GM18520 (cell line): ENCODE data around the gene POGK.
A peak's percentile ranks its signal among the peaks of the same experiment; 100 is the strongest.
"Not testable (repeated sequence)": the region's sequence is repeated elsewhere in the genome, so short reads cannot be mapped to it uniquely, and the experiment has no call there.

ENCODE experiments used
- ATAC-seq: cut with Tn5 transposase; IDR thresholded peaks from one replicate; pipeline ENCODE4 v1.9.1; 2021; ENCODE audit not compliant: unreplicated experiment

Gene POGK

DNA sequence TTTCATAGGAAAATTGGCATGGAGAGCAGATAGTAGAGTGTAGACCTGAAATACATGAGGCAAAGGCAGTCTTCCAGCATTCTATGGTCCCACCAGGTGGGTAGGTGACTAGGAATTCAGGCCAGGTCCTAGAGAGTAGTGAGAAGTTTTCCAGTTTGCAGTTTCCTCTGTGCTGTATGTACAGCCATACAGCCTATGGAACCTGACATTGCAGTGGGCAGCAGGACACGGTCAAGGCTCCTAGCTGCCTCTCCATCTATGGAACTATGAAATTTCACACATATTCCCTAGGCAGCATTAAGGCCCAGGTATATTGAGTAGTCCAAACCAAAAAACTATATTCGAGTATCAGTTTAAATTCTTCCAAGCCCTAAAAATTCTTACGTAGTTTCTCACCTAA, 16.3 kb downstream of the POGK start:
- ATAC-seq = no peak

DNA sequence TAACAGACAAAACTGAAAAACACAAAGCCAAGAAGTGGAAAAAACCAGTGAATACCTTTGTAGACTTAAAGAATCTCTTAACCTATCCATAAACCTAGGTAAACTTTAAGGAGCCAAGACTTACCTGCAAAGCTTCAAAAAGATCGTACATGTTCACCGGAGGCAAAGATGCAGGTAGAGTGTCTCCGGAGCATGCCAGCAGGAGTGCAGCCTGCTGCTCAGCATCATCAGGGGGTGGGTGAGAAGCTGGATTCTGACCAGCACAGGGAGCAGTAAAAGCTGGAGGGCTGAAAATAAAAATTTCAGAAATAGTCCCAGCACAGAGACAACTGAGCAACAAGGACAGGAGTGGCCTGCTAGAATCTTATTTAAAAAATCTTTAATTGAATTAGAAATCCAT, 18.7 kb downstream of the POGK start:
- no peak for ATAC-seq

DNA sequence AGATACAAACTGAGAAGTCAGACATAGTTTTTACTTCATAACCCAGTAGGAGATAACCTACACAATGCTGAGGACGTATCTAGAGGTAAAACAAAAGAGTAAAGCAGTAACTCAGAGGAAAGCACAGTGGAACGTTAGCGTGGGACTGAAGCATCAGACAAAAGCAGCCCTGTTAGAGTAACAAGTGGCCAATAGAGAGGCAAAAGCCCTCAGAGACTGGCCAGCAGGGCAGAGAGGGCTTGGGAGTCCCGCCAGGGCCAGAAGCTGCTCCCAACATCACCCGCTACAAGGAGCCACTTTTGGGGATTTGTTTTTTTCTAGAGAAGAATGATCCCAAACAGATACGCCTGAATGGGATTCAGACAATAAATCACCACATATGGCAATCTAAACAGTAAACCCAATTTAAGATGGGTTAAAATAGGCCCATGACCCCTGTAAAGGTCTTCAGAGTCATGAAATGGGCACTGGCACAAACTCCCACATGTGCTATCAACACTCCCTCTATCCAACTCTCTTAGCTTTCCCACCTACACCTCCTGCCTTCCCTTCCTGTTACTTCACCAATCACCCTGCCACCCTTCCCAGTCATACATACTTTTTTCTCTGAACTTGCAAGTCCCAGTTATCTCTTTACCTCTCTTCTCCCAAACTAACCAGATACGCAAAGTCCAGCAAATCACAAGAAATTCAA, 19.6 kb downstream of the POGK start:
- ATAC-seq = no peak

DNA sequence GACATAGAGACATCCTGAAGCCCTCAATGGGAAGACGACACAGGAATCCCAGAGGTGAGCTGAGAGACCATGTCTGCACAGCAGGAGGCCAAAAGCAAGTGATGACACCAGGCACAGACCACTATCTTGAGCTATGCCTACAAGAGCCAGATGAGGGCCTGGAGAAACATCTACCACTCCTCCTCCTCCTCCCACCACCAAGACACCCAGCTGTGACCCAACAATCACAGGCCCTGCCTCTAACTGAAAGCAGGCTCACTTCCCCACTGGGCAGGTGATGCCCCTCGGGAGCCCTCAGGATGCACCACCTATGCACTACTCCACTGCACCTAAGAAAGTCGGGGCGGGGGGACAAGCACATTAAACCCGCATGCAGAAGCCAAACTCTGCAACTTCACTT, 20.3 kb downstream of the POGK start:
- ATAC-seq = no peak

DNA sequence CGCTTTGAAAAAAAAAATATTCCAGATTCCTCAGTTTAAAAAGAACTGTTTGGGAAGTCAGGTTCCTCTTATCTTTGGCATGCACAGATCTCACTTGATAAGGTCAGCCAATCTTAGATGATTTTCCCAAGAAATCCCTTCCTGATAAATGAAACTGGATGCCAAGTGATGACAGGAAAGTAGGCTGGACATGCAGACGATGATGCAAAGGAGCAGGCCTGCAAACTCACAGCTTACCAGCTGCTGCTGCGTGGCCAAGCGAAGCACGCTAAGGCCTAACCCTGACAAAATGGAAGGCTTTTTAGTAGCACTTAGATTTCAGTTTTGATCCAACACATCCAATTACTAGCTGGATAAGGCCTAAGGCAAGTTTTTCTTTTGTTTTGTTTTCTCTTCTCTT, 26.7 kb downstream of the POGK start:
- no peak for ATAC-seq

DNA sequence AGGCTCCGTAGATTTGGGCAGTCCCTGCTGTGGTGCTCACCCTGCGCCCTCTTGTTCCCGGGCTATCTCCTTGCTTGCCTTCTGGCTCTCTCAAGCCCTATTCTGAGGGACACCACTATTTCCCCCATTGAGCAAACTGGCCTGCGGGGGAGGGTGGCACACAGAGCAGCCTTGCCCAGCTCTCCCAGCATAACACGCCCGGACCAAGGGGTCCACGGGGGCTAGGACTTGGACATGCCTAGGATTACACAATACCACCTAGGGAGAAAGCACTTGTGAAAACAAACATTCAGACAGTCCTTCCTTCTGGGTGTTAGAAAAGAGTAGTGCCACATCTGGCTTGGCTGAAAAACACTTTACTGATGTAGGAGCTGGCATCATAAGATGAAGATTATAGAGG, 29.4 kb downstream of the POGK start:
- ATAC-seq = no peak

DNA sequence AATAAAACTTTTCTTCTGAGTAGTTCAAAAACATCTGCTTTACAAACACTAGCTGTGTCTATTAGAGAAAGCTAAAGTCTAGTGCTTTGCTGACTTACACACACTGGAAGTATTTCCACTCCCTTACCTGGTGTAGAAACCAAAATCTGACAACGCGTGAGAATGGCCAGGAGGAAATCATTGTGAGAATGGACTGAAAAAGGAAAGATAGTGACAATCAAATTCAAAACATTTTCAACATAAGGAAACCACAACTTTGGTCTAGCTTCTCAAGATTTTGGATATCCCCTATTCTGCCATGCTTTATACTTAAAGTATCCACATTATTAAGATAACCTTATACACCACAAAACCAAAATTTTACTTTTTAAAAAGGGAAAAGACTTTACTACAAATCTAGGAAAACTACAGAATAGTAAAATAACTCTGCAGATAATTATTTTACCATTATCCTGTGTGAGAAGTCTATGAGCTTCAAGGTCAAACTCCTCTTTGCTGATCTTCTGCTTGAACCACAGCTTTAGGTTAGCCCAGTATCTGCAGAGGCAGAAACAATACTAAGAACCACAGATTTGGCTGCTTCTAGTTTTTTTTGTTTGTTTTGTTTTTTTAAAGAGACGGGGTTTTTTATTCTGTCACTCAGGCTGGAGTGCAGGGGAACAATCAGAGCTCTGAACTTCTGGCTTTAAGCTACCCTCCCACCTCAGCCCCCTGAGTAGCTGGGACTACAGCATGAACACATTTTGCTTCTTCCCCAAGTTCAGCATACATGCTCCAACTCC, 30.2 kb downstream of the POGK start:
- no peak for ATAC-seq

DNA sequence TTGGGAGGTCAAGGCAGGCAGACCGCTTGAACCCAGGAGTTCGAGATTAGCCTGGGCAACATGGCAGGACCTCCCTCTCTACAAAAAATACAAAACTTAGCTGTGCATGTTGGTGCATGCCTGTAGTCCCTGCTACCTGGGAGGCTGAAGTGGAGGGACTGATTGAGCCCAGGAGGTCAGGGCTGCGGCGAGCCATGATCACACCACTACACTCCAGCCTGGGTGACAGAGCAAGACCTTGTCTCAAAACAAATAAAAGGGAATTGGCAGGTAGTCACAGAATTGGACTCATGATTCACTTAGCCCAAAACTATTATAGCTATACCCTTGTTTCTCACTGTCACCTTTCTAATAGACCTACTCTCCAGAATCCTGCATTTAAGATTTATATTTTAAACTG, 31.3 kb downstream of the POGK start:
- ATAC-seq = no peak

DNA sequence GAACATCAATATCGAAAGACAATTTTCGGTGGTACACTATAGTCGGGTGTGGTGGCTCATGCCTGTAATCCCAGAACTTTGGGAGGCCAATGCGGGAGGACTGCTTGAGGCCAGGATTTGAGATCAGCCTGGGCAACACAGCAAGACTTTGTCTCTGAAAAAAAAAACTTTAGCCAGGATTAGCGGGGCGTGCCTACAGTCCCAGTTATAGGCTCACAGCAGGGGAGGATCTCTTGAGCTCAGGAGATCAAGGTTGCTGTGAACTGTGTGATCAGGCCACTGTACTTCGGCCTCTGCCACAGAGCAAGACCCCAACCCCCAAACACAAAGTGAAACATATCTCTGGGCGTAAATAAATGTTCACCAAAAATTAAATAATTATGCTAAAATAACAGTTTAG, 35.2 kb downstream of the POGK start:
- no peak for ATAC-seq

DNA sequence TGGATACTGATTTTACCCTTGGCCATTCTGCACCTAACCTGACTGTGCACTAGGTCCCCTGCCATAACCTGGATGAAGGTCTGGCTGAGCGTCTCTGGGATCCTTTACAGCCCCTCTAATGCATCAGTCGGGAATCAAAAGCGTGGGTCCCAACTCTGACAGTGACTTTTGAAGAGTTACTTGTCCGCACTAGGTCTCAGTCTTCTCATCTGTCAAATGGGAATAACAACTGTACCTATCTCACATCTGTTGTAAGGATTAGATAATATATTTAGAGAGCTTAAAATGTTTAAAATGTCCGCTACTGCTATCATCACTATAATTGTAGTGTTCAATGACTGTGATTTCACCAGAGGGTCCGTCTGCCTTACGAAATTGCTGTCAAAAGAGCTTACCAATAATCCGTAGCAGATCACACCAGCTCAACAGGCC, 36.0 kb downstream of the POGK start:
- no peak for ATAC-seq

DNA sequence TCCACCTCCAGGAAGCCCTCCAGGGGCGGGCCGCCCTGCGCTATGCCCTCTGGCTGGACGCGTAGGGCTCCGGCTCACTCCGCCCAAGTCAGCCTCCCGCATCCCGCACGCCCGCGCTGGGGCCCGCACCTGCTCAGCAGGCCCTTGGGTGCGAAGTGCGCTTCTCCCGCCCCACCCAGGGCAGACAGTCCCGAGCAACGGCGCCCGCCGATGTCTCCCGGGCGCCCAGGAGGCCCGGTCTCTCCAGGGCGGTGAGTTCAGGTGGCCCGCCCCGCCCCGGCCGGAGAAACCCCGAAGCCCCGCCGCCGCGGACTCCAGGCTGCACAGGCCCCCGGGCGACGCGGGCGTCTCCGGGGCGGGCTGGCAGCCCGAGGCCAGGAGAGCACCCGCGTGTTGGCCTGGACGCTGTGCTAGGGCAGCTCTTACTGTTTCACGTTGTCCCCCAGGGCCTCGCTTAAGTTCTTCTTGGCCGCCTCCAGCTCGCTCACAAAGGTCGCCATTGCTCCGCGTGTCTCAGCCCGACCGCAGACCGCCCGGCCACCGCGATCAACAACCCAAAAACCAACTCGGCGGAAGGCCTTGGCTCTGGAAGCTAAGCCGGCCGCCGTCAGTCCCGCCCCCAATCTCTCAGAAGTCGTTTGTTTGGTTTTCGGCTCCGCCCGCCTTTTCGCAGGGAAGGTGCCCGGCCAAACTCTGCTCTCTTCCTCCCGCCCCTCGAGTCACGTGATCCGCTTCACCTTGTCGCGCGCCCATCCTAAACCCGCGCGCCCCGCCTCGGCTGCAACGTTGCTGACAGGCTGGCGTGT, 36.7 kb downstream of the POGK start, which contains the start of gene TADA1:
TADA1 (minus strand) TSS at position 531 of the 806 bp plus-strand sequence; CDS start at position 500, 31 bp downstream.
- ATAC-seq = peak; percentile 70

DNA sequence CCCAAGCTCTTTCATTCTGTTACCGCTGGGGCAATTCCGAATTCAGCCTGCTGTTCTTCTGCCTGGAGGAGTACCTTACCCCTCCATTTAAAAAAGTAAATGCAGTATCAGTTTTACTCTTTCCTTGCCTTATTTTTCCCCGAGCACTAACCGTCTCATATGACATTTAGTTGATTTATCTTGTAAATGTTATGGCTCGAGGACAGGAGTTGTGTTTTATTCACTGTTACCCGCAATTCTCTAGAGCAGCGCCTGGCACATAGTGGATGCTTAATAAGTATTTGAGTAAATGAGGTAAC, 37.2 kb downstream of the POGK start:
- no peak for ATAC-seq

DNA sequence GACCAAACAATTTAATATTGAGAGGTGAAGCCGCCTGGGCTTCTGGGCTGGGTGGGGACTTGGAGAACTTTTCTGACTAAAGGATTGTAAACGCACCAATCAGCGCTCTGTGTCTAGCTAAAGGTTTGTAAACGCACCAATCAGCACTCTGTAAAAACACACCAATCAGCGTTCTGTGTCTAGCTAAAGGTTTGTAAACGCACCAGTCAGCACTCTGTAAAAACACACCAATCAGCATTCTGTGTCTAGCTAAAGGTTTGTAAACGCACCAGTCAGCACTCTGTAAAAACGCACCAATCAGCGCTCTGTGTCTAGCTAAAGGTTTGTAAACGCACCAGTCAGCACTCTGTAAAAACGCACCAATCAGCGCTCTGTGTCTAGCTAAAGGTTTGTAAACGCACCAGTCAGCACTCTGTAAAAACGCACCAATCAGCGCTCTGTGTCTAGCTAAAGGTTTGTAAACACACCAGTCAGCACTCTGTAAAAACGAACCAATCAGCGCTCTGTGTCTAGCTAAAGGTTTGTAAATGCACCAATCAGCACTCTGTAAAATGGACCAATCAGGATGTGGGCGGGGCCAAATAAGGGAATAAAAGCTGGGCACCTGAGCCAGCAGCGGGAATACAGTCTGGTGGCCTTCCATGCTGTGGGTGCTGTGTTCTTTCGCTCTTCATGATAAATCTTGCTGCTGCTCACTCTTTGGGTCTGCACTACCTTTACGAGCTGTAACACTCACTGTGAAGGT, 39.1 kb downstream of the POGK start:
- not testable (repeated sequence) for ATAC-seq

DNA sequence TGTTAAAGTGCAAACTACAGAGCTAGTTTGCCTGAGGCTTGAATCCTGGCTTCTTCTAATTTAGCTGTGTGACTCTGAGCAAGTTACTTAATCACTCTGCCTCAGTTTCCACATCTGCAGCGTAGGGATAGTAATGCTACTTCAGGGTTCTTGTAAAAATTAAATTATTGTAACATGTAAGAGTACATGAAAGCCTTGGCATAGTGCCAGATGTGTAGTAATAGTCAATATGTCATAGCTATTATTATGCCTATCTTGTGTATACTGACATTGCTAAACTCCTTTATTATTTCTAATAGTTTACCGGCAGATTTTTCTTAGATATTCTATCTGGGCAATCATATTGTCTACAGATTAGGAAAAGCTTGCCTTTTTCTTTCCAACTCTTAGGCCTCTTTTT, 43.6 kb downstream of the POGK start:
- ATAC-seq = no peak

DNA sequence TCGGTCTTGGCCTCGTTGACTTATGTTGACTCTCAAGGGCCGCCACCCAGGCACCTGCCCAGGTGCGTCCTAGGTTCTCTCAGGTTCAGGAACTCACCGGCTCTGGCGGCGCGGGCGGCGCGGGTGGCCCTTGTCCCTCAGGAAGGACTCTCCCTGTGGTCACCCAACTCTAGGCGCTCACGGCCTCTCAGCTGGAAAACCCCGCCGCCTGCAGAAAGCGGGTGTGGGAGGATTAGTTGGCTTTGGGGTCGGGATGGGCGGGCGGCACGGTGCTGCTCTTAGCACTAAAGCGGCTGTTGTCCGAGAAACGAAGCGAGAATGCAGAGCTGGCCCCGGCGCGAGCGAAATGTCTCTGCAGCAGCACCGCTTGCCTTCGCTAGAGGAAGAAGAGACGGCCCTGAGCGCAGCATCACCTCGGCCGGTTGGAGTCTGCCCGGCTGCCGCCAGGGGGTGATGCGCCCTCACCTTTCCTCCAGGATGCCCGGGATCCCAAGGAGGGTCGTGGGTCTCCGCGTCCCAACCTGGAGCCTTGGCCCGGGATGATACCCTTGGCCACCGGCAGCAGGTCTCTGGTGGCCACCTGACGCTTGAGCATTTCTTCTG, 44.9 kb downstream of the POGK start:
- no peak for ATAC-seq

DNA sequence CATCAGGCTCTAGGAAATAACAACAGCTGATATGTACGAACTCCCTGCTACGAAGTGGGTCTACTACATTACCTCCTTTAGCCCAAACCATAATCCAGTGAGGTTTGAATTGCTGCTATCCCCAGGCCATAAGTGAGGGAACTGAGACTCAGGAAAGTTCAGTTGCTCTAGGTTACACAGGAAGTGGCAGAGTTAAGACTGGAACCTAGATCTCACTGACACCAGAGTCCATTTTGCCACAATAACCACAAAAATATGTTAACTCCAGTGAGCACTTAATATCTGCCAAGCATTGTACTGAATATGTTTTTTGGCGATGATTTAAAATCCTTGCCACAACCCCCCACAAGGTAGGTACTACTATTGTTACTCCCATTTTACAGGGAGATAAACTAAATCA, 45.7 kb downstream of the POGK start:
- no peak for ATAC-seq

DNA sequence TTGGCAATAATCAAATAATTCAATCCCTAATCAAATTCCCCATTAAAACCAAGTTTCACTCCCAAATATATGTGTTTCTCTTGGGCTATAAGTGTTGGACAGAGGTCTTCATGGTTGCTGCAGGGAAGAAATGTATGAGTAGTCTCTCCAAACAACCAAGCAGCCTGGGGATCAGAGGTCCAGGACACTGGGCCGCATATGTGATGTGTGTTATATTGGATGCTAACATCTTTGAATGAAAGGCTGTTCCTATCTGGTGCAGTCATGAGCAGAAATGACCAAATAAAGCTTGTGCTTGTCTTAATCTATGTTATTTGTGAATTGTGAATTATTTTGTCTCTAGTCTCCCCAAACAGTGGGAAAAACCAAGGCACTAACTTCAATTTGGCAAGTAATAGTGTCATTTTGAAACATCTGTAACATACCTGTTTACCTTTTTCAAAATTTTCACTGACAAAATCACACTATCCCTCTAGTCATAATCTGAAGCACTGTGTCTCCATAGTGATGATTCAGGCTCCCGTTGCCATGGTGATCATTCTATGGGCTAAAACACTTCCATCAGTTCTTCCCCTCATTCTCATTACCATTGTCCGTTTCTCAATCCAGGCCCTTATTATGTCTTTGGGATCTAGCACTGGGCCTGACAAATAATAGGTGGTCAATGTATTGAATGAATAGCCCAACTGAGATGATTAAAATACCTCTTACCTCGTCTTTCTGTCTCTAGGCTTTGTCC, 49.3 kb downstream of the POGK start:
- no peak for ATAC-seq

DNA sequence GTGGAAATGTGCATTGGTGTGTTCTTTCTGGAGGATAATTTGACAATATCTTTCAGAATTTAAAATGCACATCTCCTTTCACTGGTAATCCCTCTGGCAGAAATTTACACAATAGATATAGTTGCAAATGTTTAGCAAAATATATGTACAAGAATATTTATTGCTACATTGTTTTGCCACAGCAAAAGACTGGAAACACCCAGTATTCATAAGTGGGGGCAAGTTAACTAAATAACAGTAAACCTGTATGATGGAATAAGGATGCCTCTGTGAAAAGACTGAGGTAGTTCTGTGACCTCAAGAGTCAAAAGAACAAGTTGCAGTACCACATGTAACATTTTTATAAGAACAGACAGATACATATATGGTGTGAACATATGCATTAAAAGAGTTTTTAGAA, 50.5 kb downstream of the POGK start:
- ATAC-seq = no peak

DNA sequence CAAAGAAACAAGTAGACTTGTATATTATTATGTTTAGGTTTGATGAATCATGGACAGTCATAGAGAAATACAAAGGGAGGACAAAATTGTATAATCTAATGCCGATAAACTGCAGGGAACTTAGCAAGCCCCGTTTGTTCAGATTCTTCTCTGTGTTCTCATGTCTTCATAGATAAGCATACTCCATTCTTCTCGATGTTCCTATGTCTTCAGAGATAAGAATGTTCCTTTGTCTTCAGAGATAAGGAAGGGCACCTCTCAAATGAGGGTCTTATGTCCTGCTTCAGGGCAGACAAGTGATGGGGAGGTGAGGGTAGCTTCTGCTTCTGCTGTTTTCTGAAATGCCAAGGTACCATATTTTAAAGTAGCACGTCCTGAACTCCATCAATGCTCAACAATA, 56.5 kb downstream of the POGK start:
- ATAC-seq = no peak

DNA sequence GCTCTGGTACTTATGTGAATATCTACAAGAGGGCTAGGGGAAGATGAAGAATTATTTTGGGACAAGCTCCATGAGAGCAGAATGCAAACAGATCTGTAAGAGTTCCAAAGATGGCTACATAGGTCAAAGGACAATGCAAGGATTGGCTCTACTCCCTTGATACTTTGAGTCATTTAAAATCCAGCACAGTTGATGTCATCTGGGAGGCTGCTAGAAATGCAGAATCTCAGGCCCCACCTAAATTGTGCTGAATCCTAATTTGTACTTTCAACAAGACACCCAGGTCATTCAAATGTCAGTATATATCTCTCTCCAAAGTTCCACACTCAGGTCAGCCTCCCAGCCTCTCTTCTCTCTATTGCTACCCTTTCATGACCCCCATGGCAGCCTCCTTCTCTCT, 60.5 kb downstream of the POGK start:
- ATAC-seq = no peak
